HG03442 (cell line): Measurements from ENCODE around the gene CREG2.

Experiments
- ATAC-seq: cut with Tn5 transposase; IDR thresholded peaks from one replicate; pipeline ENCODE4 v1.9.1; 2021; ENCODE audit warnings: mild to moderate bottlenecking, moderate library complexity; ENCODE audit not compliant: unreplicated experiment

Gene CREG2

GRCh38 chr2:101410114-101410513, 22.8 kb upstream of the CREG2 start:
- no peak for ATAC-seq

DNA sequence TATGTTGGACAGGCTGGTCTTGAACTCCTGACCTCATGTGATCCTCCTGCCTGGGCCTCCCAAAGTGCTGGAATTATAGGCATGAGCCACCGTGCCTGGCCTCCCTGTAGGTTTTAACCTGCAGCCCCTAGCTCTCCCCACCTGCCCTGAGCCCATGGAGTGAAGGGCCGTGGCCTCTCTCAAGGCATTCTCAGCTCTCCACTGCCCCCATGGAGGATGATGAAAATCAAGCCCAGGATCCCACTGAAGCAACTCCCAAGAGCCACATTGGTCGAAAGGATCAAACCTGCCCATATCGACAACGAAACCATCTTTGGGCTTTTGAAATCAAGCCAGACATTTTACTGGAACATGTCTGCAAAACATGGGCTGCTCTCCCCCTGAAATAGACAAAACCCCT, 22.4 kb upstream of the CREG2 start:
- ATAC-seq: no peak

DNA sequence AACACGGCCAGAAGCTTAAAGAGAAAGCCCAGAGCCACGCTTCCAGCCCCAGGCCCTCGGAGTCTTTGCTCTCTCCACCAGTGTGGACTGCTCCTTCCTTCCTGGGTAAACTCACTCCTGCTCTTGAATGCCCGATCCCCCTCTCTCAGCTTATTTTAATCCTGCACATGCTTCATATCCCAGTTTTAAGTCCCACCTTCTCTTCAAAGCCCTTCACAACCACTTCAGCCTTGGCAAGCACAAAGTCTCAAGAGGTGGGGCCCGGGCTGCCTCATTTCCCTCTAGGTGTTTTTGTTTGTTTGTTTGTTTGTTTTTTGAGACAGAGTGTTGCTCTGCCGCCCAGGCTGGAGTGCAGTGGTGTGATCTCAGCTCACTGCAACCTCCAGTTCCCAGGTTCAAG, 21.6 kb upstream of the CREG2 start:
- ATAC-seq: no peak

GRCh38 chr2:101405351-101405899, 18.1 kb upstream of the CREG2 start:
- no peak for ATAC-seq

DNA sequence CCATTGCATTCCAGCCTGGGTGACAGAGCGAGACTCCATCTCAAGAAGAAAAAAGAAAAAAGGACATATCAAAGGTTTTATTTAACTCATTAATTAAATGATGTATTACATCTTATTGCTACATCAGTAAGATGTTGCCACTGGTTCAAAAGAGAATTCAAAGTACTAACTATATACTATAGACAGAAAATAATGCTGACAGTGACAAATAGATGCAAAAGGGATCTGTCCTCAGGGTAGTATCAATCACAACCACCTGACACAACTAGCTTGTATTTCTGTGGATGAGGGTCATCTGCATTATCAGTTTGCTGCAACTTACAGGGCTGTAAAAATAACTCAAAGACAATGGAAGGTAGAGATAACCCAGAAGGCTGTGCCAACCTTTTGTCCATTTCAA, 16.4 kb upstream of the CREG2 start:
- no peak for ATAC-seq

GRCh38 chr2:101402630-101403029, 15.3 kb upstream of the CREG2 start:
- ATAC-seq: no peak

GRCh38 chr2:101401906-101402305, 14.6 kb upstream of the CREG2 start:
- no peak for ATAC-seq

DNA sequence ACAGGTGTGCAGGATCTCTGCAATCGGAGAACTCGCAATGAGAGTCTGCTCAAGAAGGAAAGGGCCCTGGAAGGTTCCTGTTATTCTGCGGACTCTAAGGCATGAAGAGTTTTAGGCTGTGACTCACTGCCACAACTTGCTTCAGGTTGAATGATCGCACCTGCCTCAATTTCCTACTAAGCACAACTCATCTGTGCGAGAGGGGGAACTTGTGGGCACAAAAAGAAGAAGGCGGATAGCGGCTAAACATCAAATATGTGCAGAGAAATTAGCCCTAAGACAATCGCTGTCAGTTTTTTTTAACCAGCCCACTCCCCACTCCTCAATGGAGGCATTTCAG, 14.0 kb upstream of the CREG2 start:
- no peak for ATAC-seq

DNA sequence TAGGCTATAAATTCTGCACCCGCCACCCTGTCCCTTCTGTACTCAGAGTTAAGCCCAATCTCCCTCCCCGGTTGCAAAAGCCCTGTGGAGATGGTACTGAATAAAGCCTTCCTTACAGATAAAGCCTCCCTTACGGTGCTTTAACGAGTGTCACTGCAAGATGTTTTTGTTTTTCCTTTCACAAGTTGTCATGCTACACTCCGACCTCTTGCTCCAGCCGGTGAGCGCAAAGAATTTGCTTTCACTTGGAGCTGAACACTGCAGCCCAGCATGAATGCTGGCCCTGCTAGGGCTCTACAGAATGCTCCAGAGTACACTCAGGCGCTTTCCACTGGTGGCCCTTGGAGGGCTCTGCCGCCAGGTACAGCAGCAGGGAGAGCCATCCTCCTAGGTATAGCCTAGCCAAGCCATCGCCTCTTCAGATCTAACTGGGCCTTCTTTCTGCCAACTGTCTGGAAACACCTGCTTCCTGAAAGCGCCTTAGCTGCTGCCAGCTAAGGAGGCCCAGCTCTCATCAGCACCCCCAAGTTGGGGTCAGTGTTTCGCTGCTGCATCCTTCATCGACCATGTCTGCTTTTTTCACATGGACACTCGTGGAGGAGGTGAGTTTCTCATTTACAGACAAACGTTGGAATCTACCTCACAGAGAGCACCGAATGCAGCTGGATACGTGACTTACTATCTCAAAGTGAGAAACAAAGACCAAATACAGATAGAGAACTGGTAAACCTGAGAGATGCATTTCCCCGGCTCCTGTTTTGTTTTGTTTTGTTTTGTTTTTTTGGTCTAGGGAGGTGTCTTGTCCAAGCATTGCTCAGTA, 13.4 kb upstream of the CREG2 start:
- ATAC-seq: no peak

GRCh38 chr2:101400048-101400447, 12.7 kb upstream of the CREG2 start:
- no peak for ATAC-seq

GRCh38 chr2:101399021-101399799, 11.9 kb upstream of the CREG2 start:
- ATAC-seq: no peak

DNA sequence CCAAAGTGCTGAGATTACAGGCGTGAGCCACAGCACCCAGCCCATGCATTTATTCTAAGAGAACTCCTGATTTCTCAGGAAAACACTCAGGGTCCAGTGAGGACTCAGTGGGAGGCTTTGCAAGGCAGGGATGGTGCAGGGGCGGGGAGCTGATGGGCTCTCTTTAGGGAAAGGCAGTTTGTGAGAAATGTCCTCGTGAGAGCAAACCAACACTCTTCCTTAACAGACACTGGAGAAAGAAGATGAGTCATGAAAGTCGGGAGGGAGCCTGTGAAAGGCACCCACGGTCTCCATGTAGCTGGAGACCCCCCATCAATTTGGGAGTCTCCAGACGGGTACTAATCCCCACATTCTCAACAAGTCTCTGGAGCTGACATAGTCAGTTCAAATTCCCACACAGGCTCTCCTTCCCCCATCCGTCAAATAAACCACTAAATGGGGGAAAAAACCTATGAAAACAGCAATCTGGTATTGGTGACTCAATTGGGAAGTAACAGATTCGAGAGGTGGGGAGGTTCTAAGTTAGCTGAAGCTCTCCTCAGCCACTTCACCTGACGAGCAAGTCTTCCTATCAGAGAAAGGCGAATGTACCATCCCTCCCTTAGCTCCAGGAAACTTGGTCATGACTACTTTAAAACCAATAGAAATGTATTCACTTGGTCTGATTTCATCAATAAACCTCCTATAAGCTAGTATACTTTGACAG, 11.0 kb upstream of the CREG2 start:
- no peak for ATAC-seq

DNA sequence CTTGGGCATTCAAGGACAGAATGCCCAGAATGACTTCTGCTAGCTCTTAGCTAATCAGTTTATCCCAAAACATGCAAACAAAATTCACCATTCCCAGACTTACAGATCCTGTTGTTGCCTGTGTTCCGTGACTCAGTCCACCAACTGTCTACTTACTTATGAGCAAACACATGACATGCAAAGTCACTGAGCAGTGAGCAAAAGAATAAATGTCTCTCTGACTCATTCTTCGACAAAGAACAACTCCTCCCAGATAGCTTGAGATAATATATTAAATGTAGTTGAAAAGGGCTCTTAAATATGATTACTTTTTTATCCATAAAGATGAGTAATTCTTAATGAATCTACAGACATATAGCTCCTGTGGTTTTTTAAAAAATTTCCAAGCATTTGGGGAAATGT, 9.0 kb upstream of the CREG2 start:
- ATAC-seq: no peak

DNA sequence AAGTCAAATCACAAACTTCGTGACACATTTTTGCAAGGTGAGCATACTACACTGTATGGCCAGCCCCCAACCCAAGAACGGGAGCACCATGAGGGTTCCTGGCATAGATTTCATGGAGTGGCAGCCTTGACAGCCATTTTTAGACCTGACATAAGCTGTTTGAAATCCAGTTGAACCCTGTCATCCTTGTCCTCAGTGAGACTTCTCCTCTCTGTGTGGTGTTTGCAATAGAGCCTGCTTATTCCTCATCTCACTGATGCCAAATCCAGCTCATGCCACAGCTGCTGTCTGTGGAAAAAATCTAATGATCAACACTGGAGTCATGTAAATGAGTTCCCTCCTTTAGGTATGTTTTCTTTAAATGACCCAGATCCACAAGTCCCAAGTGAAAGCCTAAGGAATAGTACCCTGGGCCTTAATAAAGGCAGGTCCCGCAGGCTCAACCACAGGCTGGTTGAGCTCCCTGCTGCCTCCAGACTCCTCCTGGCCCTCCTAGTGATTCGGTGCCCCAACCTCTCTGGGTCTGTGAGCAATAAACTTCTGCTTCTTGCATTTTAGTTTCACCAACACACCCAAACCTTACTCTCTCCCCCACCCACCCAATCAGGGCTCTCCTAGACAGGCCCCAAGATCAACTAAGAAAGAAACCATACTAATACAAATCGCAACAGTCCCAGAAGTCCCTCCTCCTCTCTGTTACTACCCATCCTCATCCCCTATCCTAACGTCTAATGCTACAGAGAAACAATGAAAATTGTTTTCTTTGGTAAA, 8.4 kb upstream of the CREG2 start:
- ATAC-seq: no peak

DNA sequence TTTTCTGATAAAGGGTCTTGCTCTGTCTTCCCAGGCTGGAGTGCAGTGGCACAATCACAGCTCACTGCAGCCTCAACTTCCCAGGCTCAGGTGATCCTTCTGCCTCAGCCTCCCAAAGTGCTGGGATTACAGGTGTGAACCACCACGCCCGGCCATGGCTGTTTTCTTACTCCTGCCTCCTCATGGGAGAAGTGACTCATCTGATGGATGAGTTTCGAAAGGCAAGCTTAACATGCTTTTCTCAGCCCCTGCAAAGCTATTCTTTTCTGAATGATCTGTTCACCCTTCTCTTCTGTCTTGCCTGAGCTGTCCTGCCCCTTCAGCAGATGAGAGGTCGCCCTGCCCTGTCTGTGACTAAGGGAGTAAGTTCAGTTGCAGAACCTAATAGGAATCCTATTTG, 929 bp upstream of the CREG2 start:
- no peak for ATAC-seq

DNA sequence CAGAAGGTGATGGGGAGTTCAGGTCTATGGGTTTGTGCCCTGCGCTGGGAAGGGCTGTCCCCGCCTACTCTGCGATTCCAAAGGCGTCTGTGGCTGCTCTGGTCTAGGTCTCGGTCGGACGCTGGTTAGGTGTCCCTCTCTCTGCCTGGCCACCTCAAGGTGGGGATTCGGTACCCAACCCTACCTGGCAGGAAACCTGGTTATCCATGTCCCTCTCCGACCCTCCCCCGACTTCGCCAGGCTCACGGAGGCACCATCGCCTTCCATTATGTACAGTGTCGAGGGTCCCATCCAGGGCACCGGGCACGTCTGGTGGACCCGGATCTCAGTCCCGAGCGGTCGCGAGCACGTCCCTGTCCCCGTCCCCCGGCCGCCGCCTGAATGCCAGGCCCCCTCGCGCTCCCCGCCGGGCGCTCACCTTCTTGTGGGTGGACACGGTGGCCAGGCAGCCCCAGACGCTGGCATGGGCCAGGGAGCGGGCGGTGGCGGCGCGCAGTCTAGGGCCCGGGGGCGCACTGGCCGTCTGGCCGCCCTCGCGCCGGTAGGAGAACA, 628 bp downstream of the CREG2 start:
- no peak for ATAC-seq

GRCh38 chr2:101383016-101383541, 4.2 kb downstream of the CREG2 start:
- ATAC-seq: no peak

- ATAC-seq: no peak
Observed at GRCh38 chr2:101382442-101382841, 4.9 kb downstream of the CREG2 start.

DNA sequence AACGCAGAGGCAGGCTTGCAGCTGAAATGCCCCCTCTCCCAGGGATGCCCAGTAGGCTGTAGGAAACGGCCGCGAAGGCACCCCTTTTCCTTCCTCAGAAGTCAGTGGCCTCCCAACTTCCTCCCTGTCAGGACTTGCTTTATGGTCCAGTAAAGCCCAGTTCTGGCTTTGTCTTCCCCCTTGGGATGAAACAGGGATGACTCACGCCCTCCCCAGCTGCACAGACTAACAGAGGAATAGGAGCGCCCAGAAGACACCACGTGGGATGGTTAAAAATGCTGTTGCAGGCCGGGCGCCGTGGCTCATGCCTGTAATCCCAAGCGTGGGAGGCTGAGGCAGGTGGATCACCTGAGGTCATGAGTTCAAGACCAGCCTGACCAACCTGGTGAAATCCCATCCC, 6.9 kb downstream of the CREG2 start:
- no peak for ATAC-seq

DNA sequence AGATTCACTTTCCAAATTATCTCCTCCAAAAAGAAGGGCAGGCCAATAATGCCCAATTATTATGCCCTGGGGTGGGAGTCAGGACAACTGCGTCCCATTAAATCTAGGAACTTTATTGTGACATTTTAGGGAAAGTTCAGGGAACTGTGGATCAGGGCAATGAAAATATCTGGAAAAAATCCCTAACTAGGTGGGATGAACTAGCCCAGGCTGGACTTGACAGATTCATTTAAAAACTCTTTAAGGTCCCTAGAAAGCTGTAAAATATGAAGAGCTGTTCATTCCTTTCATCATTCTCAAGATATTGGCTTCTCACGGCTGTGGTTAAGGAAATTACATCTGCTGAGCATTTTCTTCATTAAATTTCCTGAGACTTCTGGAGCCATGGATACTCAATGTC, 8.2 kb downstream of the CREG2 start:
- ATAC-seq: no peak
